ENCODE results near the gene CHRNE. TPM values are rescaled to one million over a fixed set of nuclear protein-coding genes. Genes with fewer than 3 reads are reported as not detected.

The CHRNE gene
- total and polyA plus RNA-seq, 2 of the 13 experiments (the other 11 are each of a cell fraction or from before 2014, with no cell fraction given) = 0.53 to 0.59 TPM

GRCh38 chr17:4934173-4934979 lies 31.5 kb upstream of the CHRNE start (continued):
- no peak for TF ChIP-seq ZNF503 (CRISPR knock-in tag; IDR thresholded peaks at IDR 0.05)
- TF ChIP-seq ZBTB7B (CRISPR knock-in tag; IDR thresholded peaks at IDR 0.05) = no peak
- TF ChIP-seq HIVEP1 (CRISPR knock-in tag; IDR thresholded peaks at IDR 0.05) = 0 out of 2 replicates have a peak, but pooled peaks have one; percentile 17
- no peak for TF ChIP-seq KDM5B (CRISPR knock-in tag; IDR thresholded peaks at IDR 0.05; ENCODE audit: borderline replicate concordance)
- TF ChIP-seq ZHX1 (CRISPR knock-in tag; IDR thresholded peaks at IDR 0.05; ENCODE audit: low read depth) = no peak
- TF ChIP-seq CENPT (CRISPR knock-in tag; IDR thresholded peaks at IDR 0.05; ENCODE audit: low read depth) = no peak
- no peak for TF ChIP-seq PRDM4 (CRISPR knock-in tag; IDR thresholded peaks at IDR 0.05; ENCODE audit: borderline replicate concordance)
- no peak for TF ChIP-seq ISX (CRISPR knock-in tag; conservative IDR thresholded peaks at IDR 0.05)
- no peak for TF ChIP-seq PBX2 (CRISPR knock-in tag; IDR thresholded peaks at IDR 0.05)
- no peak for TF ChIP-seq GTF3A (CRISPR knock-in tag; conservative IDR thresholded peaks at IDR 0.05)
- no peak for TF ChIP-seq NR2F2 (IDR thresholded peaks at IDR 0.05; ENCODE audit: borderline replicate concordance, low read depth)
- peak; percentile 55 for TF ChIP-seq ZNF781 (CRISPR knock-in tag; IDR thresholded peaks at IDR 0.05; ENCODE audit: borderline replicate concordance, not compliant biosample characterization)
- TF ChIP-seq PLSCR1 (CRISPR knock-in tag; IDR thresholded peaks at IDR 0.05; ENCODE audit: borderline replicate concordance) = no peak
- no peak for TF ChIP-seq EED (CRISPR knock-in tag; IDR thresholded peaks at IDR 0.05)
- TF ChIP-seq RFXANK (CRISPR knock-in tag; IDR thresholded peaks at IDR 0.05) = no peak
- TF ChIP-seq ONECUT2 (CRISPR knock-in tag; IDR thresholded peaks at IDR 0.05) = no peak
- no peak for TF ChIP-seq ARNT2 (CRISPR knock-in tag; IDR thresholded peaks at IDR 0.05; ENCODE audit: low read depth)
- TF ChIP-seq CTCF (CRISPR knock-in tag; IDR thresholded peaks at IDR 0.05) = peak; percentile 79
